Measurements from ENCODE around the gene HNF4A.

The HNF4A gene

GRCh38 chr20:44406572-44407137, 51.2 kb downstream of the HNF4A start:
- DNase-seq (ENCODE audit: low read depth): no peak

- DNase-seq (ENCODE audit: low read depth): no peak
Observed at GRCh38 chr20:44407402-44408184, 52.1 kb downstream of the HNF4A start.

GRCh38 chr20:44409132-44409600, 53.7 kb downstream of the HNF4A start:
- no peak for DNase-seq (ENCODE audit: low read depth)

- DNase-seq (ENCODE audit: low read depth): no peak
Observed at GRCh38 chr20:44410583-44411019, 55.1 kb downstream of the HNF4A start.

GRCh38 chr20:44411020-44411756, 55.7 kb downstream of the HNF4A start:
- DNase-seq (ENCODE audit: low read depth): no peak

DNA sequence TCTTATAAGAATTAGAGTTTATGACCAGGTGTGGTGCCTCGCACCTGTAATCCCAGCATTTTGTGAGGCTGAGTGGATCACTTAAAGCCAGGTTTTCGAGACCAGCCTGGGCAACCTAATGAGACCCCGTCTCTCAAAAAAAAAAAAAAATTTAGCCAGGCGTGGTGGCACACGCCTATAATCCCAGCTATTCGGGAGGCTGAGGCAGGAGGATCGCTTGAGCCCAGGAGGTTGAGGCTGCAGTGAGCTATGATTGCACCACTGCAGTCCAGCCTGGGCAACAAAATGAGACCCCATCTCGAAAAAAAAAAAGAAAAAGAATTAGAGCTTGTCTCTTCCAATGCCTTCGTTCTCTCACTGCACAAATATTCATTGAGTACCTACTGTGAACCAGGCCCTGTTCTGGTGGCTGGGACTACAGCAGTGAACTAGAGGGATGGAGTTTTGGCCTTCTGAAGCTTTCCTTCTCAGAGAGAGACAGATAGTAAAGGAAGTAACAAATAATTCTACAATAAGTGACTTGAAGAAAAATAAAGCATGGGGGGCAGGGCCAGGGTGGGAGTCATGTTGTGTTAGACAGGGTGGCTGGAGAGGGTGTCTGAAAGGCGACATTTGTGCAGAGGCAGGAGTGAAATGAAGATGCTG, 56.4 kb downstream of the HNF4A start:
- no peak for DNase-seq (ENCODE audit: low read depth)

GRCh38 chr20:44412402-44413144, 57.1 kb downstream of the HNF4A start:
- no peak for DNase-seq (ENCODE audit: low read depth)

DNA sequence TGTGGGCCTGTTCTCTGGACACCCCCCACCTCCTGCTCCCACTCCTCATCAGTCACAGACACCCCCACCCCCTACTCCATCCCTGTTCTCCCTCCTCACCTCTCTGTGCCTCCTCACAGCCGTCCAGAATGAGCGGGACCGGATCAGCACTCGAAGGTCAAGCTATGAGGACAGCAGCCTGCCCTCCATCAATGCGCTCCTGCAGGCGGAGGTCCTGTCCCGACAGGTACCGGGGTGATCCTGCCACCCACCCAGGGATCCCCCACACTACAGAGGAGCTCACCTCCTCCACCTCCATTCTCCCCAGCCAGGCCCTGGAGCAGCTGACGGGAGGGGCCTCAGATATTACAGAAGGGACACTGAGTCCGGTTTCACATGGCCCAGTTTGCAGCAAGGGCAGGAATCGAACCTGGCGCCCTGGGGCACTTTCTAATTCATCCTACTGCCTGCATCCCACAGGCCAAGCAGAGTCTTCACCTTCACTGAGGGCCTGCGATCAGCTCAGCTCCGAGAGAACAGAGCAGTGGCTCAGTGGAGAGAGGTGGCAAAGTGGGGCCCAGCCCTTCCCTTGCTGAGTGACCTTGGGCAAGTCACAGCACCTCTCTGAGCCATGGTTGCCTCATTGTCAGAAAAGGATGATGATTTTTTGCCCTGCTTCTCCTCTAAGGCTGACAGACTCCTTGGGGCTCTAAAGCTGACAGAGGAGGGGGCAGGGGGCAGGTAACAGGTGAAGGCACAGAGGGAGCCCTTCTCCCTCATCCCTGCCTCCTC, 58.3 kb downstream of the HNF4A start:
- no peak for DNase-seq (ENCODE audit: low read depth)

DNA sequence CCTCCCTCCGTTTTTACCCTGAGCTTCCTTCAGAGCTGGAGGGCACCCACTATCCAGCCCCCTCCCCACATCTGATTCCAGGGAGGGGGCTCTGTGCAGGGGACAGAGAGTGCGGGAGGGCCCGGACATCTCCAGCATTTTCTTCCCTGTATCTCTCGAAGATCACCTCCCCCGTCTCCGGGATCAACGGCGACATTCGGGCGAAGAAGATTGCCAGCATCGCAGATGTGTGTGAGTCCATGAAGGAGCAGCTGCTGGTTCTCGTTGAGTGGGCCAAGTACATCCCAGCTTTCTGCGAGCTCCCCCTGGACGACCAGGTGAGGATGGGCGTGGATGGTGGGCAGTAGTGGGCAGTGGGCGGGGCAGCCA, 58.8 kb downstream of the HNF4A start:
- no peak for DNase-seq (ENCODE audit: low read depth)

DNA sequence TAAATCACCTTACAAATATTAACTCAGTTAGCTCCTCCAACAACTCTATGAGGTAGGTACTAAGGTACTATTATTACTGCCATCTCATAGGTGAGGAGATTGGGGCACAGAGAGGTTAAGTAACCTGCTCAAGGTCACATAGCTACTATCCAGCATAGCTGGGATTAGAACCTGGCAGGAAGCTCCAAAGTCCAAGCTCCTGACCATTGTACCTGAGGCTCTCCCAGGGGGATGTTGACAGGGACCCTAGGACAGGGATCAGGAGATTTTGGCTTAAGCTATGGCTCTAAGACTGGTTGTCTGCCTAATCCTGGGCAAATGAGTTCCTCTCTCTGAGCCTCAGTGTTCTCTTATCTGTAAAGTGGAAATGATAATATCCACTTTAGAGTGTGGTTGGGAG, 59.3 kb downstream of the HNF4A start:
- no peak for DNase-seq (ENCODE audit: low read depth)

DNA sequence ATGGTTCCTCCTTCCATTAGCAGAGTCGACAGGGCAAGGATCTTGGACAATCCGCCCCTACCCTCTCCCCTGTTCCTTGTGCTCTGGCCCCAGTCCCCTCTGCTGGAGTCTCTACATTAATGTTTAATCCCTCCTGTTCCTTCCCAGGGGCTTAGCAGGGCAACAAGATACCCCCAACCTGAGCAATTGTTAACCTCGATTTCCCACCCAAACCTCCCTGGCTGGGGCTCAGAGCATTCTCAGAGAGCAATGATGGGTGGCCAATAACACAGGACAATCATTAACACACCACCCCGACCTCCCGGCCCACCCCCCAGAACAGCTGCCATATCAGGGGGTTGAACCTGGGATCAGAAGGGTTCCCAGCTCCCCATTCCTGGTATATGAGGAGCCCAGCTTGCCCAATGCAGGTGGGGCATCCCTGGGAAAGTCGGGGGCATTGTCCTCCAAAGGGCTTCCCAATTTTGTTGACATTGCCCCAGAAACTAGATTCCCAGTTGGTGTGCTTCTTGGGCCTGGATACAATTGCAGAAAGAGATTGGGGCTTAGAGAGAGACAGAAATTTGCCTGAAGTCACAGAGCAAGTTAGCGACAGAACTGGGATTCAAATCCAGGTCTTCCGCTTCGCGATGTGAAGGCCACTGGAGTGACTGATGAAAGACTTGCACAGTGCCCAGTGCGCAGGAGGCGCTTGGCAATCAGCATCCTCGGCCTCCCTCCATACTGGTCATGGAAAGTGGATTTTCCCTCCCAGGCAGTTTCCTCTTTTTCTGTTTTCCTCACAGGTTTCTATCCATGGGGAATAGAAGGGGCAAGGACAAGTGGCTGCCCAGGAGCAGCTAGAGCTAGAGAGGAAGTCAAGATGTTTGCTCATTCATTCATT, 60.6 kb downstream of the HNF4A start:
- DNase-seq (ENCODE audit: low read depth): no peak

DNA sequence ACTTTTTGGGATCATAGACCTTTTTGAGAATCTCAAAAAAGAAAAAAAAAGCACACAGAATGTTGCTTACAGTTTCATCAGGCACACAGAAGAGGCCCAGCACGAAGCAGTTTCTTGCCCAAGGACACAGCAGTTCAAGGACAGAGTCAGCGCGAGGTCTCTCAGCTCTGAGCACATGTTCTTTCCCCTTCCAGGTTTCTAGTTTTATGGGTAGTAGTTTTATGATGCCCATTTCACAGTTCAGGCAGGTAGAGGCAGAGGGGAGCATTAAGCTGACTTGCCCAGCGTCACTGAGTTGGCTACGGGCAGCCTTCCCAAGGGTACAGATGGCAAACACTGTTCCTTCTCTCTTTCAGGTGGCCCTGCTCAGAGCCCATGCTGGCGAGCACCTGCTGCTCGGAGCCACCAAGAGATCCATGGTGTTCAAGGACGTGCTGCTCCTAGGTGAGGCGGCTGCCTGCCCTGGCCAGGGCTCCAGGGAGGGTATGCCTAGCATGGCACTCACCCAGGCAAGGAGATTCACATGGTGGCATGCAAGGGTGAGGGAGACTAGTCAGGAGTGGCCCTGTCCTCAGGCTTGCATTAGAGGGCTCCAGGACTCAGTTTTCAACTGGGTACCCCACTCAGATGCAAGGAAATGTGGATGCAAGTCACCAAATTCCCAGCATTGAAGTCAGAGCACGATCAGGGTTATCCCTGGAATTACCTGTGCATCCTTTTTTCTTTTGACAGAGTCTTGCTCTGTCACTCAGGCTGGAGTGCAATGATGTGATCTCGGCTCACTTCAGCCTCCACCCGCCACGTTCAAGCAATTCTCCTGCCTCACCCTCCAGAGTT, 62.8 kb downstream of the HNF4A start:
- no peak for DNase-seq (ENCODE audit: low read depth)

DNA sequence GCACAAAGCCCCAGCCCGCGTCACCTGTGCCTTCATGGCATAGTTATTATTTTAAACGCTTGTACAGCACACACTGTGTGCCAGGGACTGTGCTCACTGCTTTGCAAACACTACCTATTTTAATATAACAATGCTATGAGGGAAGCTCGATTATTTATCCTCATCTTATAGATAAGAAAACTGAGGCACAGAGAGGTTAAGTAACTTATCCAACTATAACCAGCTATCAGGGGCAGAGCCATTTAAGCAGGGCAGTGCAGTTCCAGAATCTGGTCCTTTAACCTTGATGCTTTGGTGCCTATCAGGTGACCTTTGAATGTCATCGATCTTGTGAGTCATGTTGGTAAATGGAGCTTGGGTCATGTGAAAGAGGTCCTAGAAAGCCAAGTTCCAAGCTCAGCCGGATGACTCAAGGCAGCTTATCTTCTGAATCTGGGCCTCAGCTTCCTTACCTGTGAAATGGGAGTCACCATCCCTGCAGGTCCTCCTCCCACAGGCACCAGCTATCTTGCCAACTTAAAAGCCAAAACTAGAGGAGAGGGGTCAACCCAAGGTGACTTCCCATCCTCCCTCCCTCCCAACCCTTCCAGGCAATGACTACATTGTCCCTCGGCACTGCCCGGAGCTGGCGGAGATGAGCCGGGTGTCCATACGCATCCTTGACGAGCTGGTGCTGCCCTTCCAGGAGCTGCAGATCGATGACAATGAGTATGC, 63.8 kb downstream of the HNF4A start:
- no peak for DNase-seq (ENCODE audit: low read depth)

DNA sequence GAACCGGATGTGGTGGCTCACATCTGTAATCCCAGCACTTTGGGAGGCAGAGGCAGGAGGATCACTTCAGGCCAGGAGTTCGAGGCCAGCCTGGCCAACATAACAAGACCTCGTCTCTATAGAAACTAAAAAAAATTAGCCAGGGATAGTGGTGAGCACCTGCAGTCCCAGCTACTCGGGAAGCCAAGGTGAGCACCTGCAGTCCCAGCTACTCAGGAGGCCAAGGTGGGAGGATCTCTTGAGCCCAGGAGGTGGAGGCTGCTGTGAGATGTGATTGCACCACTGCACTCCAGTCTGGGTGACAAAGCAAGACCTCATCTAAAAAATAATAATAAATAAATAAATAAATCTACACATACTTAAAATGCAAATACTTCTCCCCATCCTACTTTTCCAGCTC, 65.0 kb downstream of the HNF4A start:
- DNase-seq (ENCODE audit: low read depth): no peak

DNA sequence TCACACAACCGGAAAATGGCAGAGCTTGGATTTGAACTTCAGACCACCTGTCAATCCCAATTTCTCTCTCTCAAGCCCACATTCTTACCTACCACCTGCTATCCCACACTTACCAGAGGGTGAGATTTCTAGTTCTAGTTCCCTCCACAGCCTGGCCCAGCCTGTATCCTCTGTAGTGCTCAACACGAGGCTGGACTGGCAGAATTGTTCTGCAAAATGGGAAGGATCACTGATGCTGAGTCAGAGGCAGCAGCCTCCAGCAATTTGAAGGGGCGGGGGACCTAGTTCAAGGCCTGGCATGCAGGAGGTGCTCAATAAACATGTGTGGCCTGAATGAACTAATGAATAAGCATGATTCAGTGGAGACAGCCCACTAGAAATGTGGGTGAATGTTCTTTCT, 66.6 kb downstream of the HNF4A start:
- no peak for DNase-seq (ENCODE audit: low read depth)

GRCh38 chr20:44423480-44423879, 68.0 kb downstream of the HNF4A start:
- DNase-seq (ENCODE audit: low read depth): no peak

GRCh38 chr20:44424039-44424495, 68.6 kb downstream of the HNF4A start:
- no peak for DNase-seq (ENCODE audit: low read depth)

GRCh38 chr20:44425923-44426322, 70.4 kb downstream of the HNF4A start:
- DNase-seq (ENCODE audit: low read depth): no peak

Measured in activated T-cell treated with anti-CD3 and anti-CD28 coated beads for 24 hours (primary cell).